Osteoblast (primary cell): Measurements from ENCODE around the gene DNAJB13. TPM values are rescaled to one million over a fixed set of nuclear protein-coding genes. Genes with fewer than 3 reads are reported as not detected.

Experiments used
- DNase-seq: peaks from one replicate; pipeline ENCODE4 v3.0.0; 2011; ENCODE audit warnings: low spot score, mixed read lengths; ENCODE audit not compliant: insufficient read length; ENCODE audit errors: missing footprints
- H2AFZ ChIP-seq: 2 replicates; pipeline ENCODE4 v1.6.0; 2011; ENCODE audit warnings: mild to moderate bottlenecking, low read length
- H3K27ac ChIP-seq: 2 replicates; pipeline ENCODE4 v1.5.1; 2011; ENCODE audit warnings: mild to moderate bottlenecking, low read depth, low read length, moderate library complexity
- H3K27me3 ChIP-seq: 2 replicates; pipeline ENCODE4 v1.6.0; 2012; ENCODE audit warnings: mild to moderate bottlenecking, control low read depth, inconsistent platforms, low read length, moderate library complexity; ENCODE audit not compliant: insufficient read depth
- H3K36me3 ChIP-seq: 2 replicates; pipeline ENCODE4 v1.5.1; 2011; ENCODE audit warnings: mild to moderate bottlenecking, low read length, control low read depth, moderate library complexity; ENCODE audit not compliant: insufficient read depth
- H3K4me1 ChIP-seq: 2 replicates; pipeline ENCODE4 v1.5.1; 2011; ENCODE audit warnings: mild to moderate bottlenecking, low read length, control low read depth, moderate library complexity; ENCODE audit not compliant: insufficient read depth
- H3K4me2 ChIP-seq: 2 replicates; pipeline ENCODE4 v1.6.0; 2011; ENCODE audit warnings: mild to moderate bottlenecking, low read length; ENCODE audit not compliant: insufficient read depth
- H3K4me3 ChIP-seq: fragments of 200-600 bp; sonication (generic); 3 replicates; pipeline ENCODE4 v1.5.1; 2012; ENCODE audit warnings: mild to moderate bottlenecking, low read length, inconsistent platforms; ENCODE audit not compliant: insufficient read depth
- H3K79me2 ChIP-seq: 2 replicates; pipeline ENCODE4 v1.6.0; 2012; ENCODE audit warnings: mild to moderate bottlenecking, low read length, control low read depth, inconsistent platforms; ENCODE audit not compliant: insufficient read depth
- H3K9me3 ChIP-seq: 2 replicates; pipeline ENCODE4 v1.5.1; 2011; ENCODE audit warnings: low read depth, low read length, control low read depth
- H4K20me1 ChIP-seq: 2 replicates; pipeline ENCODE4 v1.6.0; 2012; ENCODE audit warnings: mild to moderate bottlenecking, low read length, control low read depth; ENCODE audit not compliant: insufficient read depth
- total RNA-seq: library from RNA; depleted of rRNA; stranded (reverse); fragments of >200 nt; gene quantifications from 2 replicates; pipeline ENCODE4 v1.2.3, GENCODE V29; 2012
- TF ChIP-seq, protein P1 (sequence below): IDR thresholded peaks from 2 replicates; pipeline ENCODE4 v1.5.1; 2011; ENCODE audit warnings: mild to moderate bottlenecking, low read depth, low read length, moderate library complexity; ENCODE audit errors: extremely low read depth

Gene DNAJB13
- total RNA-seq, 1 donor = not detected

DNA sequence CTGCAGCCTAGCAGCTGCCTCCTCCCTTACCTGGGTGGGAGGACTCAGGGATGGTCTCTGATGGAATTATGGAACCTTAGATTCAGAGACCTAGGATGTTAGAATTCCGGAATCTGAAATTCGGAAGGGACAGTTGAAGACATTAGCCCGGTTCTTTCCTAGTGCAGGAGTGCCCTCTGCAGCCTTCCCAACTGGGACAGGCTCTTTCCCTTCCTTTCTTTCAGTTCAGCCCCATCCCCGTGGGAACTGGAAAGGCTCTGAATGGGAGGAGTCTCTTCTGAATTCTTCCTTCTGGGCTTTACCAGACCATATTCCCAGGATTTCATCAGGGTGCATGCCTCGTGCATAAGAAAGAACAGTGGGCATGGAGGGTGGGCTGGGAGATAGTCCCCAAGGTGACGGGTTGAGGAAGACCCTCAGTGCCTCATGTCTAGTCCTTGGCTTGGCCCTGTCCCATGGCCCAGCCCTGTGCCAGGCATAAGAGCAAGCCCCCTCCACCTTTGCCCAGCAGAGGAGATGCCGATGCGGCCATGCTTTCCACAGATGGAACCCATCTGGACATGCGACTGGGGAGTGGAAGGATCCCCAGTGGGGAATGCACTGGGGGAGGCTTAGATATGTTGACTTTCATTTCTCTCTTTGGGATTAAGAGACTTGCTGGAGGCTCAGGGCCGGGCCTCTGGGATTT lies 14.4 kb downstream of the DNAJB13 start:
- Histone ChIP-seq H3K27me3 (peaks cover 3% of the 10 kb centered on the region), H3K4me2 (peak overlapping the region; percentile 69), H2AFZ (peak overlapping the region; percentile 24), H3K36me3 (no peaks in the 10 kb centered on the region), H3K4me3 (no peak overlapping the region), H3K9me3 (no peaks in the 10 kb centered on the region), H3K79me2 (no peaks in the 10 kb centered on the region), H4K20me1 (no peaks in the 10 kb centered on the region), H3K27ac (no peak overlapping the region), H3K4me1 (peaks cover 14% of the 10 kb centered on the region)
- TF ChIP-seq, protein P1, sequence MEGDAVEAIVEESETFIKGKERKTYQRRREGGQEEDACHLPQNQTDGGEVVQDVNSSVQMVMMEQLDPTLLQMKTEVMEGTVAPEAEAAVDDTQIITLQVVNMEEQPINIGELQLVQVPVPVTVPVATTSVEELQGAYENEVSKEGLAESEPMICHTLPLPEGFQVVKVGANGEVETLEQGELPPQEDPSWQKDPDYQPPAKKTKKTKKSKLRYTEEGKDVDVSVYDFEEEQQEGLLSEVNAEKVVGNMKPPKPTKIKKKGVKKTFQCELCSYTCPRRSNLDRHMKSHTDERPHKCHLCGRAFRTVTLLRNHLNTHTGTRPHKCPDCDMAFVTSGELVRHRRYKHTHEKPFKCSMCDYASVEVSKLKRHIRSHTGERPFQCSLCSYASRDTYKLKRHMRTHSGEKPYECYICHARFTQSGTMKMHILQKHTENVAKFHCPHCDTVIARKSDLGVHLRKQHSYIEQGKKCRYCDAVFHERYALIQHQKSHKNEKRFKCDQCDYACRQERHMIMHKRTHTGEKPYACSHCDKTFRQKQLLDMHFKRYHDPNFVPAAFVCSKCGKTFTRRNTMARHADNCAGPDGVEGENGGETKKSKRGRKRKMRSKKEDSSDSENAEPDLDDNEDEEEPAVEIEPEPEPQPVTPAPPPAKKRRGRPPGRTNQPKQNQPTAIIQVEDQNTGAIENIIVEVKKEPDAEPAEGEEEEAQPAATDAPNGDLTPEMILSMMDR = no peak
- no peak for DNase-seq

DNA sequence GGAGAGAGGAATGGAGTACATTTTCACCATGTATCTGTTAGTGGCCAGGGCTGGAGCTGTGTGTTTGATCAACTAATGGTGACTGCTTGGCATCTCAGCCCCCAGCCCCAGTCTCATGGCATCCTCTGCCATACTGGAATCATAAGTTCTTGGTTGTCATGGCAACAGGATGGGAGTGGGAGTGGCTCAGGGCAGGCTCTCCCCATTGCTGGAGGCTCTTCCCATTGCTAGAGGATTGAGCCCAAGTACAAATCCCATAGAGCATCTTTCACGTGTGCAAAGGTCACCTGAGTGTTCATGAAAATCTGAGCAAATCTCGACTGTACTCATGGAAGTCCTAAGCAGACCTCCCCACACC lies 14.9 kb downstream of the DNAJB13 start:
- no peak overlapping the region for H2AFZ ChIP-seq
- no peak for DNase-seq
- no peak overlapping the region for H3K4me2 ChIP-seq
- no peak overlapping the region for H3K4me3 ChIP-seq
- no peak overlapping the region for H3K27ac ChIP-seq
- no peaks in the 10 kb centered on the region for H3K9me3 ChIP-seq
- H3K79me2 ChIP-seq = no peaks in the 10 kb centered on the region
- H3K4me1 ChIP-seq = peaks cover 14% of the 10 kb centered on the region
- TF ChIP-seq, protein P1 = no peak
- H3K36me3 ChIP-seq = no peaks in the 10 kb centered on the region
- H3K27me3 ChIP-seq = peaks cover 3% of the 10 kb centered on the region
- no peaks in the 10 kb centered on the region for H4K20me1 ChIP-seq

DNA sequence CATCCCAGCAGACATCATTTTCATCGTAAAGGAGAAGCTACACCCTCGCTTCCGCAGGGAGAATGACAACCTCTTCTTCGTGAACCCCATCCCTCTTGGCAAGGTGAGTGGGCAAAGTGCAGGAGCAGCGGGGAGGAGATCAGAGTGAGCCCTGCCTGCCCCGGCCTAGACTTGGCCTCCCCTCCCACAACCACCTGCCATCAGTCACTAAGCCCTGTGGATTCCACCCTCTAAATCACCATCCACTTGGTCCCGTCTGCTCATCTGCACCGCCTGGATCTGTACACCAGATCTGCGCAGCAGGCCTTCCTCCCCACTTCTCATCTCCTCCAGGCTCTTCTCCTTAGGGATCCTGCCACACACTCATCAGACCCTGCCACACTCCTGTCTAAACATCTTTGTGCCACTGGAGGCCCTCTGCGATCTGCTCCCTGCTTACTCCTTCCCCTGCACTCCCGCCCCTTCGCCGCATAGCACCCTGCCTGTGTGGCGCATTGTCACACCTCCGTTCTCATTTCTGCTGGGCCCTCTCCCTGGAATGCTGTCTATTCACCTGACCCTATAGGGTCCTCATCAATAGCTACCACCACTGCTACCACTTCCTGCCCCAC lies 17.6 kb downstream of the DNAJB13 start:
- Histone ChIP-seq H3K27ac (no peak overlapping the region), H3K36me3 (no peaks in the 10 kb centered on the region), H3K79me2 (no peaks in the 10 kb centered on the region), H3K4me1 (peaks cover 8% of the 10 kb centered on the region), H2AFZ (no peak overlapping the region), H3K9me3 (no peaks in the 10 kb centered on the region), H3K4me2 (no peak overlapping the region), H3K27me3 (peaks cover 3% of the 10 kb centered on the region), H4K20me1 (no peaks in the 10 kb centered on the region), H3K4me3 (no peak overlapping the region)
- TF ChIP-seq, protein P1 = no peak
- DNase-seq = no peak

DNA sequence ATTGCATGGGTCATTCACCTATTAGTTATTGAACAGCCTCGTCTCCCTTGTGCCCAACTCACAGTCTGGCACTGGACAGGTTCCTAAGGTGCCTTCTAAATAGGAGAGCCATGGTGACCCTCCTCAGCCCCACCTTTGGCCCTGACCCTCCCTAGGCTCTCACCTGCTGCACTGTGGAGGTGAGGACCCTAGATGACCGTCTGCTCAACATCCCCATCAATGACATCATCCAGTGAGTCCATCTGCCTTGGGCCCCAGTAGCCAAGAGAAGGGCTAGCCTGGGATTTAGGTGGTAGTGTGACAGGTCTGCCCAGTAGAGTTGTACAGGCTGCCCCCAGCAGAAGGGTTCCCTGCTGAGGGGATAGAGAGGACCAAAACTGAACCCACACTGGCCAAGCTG lies 18.3 kb downstream of the DNAJB13 start:
- no peak overlapping the region for H3K4me3 ChIP-seq
- TF ChIP-seq, protein P1 = no peak
- H3K4me1 ChIP-seq = peaks cover 7% of the 10 kb centered on the region
- H3K4me2 ChIP-seq = no peak overlapping the region
- H3K79me2 ChIP-seq = no peaks in the 10 kb centered on the region
- no peaks in the 10 kb centered on the region for H4K20me1 ChIP-seq
- DNase-seq = no peak
- no peaks in the 10 kb centered on the region for H3K9me3 ChIP-seq
- H3K27ac ChIP-seq = no peak overlapping the region
- no peak overlapping the region for H2AFZ ChIP-seq
- H3K27me3 ChIP-seq = peaks cover 3% of the 10 kb centered on the region
- H3K36me3 ChIP-seq = no peaks in the 10 kb centered on the region
